MM.1S (cell line): ENCODE measurements around the gene DGKI.

Experiments
- EZH2phosphoT487 ChIP-seq: fragments of 300-600 bp; sonication (generic); IDR thresholded peaks from 2 replicates; pipeline ENCODE4 v1.6.1; 2018; ENCODE audit warnings: antibody characterized with exemption, low read length
- TF ChIP-seq, protein P1 (sequence below): fragments of 300-600 bp; sonication (generic); IDR thresholded peaks from 2 replicates; pipeline ENCODE4 v1.5.1; 2016; ENCODE audit warnings: antibody characterized with exemption, low read length, mixed read lengths

DNA sequence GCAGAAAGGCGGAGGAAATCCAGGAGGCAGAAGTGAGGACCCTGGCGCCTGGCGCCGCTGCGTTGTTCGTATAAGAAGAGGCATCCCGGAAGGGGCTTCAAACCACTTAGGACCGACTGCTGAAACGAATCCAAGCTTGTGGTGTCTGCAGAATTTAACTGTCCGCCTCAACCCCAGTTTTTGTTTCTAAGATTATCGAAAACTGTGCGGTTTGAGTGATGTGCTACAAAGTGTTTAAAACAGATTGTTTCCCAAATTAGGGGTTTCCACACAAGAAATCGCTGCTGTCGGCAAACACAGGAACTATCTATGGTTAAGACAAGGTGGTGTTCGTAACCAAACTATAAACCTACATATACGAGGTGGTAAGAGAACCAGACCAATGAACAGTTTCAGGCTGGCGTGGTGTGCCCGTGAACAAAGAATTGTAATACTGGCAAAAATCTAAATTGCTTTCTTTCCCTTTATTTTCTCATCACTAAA is 835 bp upstream of the DGKI start:
- no peak for TF ChIP-seq EZH2phosphoT487
- TF ChIP-seq, protein P1, sequence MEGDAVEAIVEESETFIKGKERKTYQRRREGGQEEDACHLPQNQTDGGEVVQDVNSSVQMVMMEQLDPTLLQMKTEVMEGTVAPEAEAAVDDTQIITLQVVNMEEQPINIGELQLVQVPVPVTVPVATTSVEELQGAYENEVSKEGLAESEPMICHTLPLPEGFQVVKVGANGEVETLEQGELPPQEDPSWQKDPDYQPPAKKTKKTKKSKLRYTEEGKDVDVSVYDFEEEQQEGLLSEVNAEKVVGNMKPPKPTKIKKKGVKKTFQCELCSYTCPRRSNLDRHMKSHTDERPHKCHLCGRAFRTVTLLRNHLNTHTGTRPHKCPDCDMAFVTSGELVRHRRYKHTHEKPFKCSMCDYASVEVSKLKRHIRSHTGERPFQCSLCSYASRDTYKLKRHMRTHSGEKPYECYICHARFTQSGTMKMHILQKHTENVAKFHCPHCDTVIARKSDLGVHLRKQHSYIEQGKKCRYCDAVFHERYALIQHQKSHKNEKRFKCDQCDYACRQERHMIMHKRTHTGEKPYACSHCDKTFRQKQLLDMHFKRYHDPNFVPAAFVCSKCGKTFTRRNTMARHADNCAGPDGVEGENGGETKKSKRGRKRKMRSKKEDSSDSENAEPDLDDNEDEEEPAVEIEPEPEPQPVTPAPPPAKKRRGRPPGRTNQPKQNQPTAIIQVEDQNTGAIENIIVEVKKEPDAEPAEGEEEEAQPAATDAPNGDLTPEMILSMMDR = no peak
